ENCODE results near the gene FSTL4.

- no peak for TF ChIP-seq CTCF (IDR thresholded peaks at IDR 0.05)
- no peak for TF ChIP-seq POLR2A (IDR thresholded peaks at IDR 0.05)
These were observed 239.0 kb downstream of the FSTL4 start for GRCh38 chr5:133373121-133373870.

Data from body of pancreas (tissue), 4 donors.